HuH-7.5 (cell line): Measurements from ENCODE around the gene RAD9A.

Experiments
- DNase-seq: peaks from one replicate; pipeline ENCODE4 v3.0.0; 2011; ENCODE audit warnings: low spot score

RAD9A gene

GRCh38 chr11:67441098-67441563, 49.3 kb downstream of the RAD9A start:
- no peak for DNase-seq

GRCh38 chr11:67441731-67442351, 50.1 kb downstream of the RAD9A start:
- no peak for DNase-seq

DNA sequence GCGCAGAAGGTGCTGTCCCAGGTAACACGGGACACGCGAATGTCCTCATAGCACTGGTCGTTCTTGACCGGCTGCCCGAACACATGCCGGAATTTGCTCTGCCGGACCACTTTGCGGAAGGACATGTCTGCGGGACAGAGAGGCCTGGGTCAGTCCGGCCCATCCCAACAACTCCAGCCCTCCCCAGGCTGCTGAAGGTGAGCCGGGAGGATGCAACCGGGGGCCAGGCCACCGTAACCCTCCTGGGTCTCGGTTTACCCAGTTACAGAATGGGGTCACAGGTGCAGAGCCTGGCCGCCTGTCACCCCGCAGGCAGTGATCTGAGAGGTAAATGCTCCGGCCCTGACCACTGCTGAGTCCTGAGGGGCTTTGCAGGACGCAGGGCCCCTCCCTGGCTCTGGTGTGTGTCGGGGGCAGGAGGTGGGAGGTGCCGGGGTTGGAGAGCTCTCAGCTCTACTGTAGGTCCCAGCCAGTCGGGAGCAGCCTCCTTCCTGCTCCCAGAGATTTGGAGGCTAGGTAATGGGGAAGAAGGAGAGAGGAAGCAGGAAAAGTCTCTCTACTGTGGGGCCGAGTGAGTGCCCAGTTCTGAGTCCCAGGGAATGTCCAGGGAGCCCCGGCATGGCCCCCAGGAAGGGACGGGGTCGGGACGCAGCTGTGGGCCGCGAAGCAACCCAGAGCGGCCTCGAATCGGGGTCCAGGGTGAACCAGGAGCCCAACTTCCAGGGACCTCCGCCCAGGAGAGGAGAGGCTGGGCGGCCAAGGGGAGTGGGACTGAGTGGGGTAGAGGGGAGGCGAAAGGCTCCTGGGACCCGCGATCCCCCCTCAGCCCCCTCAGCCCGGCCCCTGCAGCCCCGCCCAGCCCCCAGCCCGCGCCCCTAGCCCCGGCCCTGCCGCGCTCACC, 51.0 kb downstream of the RAD9A start:
- no peak for DNase-seq

GRCh38 chr11:67445515-67445914, 53.7 kb downstream of the RAD9A start:
- DNase-seq: no peak
